ENCODE measurements around the gene ARPP19. TPM values are rescaled to one million over a fixed set of nuclear protein-coding genes. Genes with fewer than 3 reads are reported as not detected.

Gene ARPP19
- total and polyA plus RNA-seq, 2 experiments from 2014 or later: 52.7 to 130 TPM

DNA sequence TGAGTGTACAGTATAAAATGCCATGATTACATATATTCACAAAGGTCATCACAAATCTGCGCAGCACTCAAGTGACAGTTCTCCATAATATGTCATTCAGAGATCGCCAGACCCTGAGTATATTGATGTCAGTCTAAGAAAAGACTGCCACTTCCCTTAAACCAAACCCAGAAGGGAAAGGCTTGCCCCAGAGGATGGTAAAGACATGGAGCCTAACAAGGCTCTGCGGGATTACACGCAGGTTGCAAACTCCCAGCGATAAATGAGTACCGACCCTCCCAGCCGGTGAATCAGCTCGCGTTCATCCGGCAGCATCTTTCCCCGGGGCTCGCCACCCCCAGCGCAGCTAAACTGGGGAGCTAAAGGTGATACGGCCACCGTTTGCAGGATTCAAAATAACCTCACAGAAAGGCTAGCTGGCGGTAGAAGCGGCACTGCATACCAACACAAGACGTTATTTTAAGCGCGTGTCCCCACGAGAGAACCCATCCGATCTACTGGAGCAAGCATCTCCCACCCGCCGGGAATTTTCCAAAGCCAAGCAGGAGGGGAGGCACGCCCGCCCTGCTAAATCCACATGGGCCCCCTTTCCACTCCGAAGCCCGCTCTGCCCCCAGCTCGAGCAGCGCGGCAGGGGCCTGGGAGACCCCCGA, 40.8 kb downstream of the ARPP19 start:
- Histone ChIP-seq H3K4me2 (peak overlapping the region; percentile 99), H3K79me2 (peaks cover 33% of the 10 kb centered on the region), H4K20me1 (ENCODE audit: insufficient read depth, poor library complexity, severe bottlenecking) (no peaks in the 10 kb centered on the region), H3K4me1 (ENCODE audit: insufficient read depth) (peaks cover 5% of the 10 kb centered on the region), H3K9me2 (replicated peaks; ENCODE audit: insufficient read depth) (no peaks in the 10 kb centered on the region), H3K27me3 (peaks cover 50% of the 10 kb centered on the region), H3K4me3 (peak overlapping the region; percentile 89), H3K27ac (peak overlapping the region; percentile 37), H3K36me3 (replicated peaks; ENCODE audit: insufficient read depth, low read depth) (no peaks in the 10 kb centered on the region), H3K9me3 (ENCODE audit: low read depth) (no peaks in the 10 kb centered on the region), H2AFZ (peak overlapping the region; percentile 97)
- WGBS (ENCODE audit: low lambda C conversion rate, missing lambda C conversion rate): 6% methylated on average over 22 of the region's 32 CpGs
- DNase-seq (ENCODE audit: low spot score): peak; percentile 19
- no peak for TF ChIP-seq EZH2 (IDR thresholded peaks at IDR 0.05; ENCODE audit: borderline replicate concordance)

DNA sequence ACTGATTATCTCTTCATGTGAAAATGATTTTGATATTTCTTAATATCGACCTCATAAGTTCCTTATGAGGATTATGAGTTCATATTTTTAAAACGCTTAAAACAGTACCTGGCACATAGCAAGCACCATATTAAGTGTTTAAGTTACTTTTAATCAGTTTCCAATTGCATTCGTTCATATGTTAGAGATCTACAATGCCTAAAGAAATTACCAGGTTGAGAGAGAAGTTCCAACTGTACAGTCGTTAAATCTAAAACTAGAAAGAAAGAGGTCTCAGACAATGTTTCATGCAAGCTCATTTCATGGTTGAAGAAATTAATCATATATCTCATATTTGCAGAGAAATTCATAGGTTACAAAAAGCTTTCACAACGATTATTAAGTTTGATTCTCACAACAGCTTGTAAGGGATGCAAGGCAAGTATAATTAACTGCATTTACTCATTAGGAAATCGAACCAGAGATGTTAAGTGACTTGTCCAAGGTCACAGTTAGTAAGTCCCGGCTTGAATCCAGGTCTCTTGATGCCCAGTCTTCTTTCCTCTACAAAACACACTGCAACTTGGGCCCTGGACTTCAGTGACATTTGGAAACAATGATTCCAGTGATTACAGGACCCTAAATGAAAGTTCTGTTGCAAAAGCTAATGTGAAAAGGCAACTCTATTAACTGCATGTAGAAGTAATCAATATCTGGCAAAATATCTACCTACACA, 41.5 kb downstream of the ARPP19 start:
- H3K4me1 ChIP-seq (ENCODE audit: insufficient read depth): peaks cover 5% of the 10 kb centered on the region
- no peak for DNase-seq (ENCODE audit: low spot score)
- TF ChIP-seq, protein P1, sequence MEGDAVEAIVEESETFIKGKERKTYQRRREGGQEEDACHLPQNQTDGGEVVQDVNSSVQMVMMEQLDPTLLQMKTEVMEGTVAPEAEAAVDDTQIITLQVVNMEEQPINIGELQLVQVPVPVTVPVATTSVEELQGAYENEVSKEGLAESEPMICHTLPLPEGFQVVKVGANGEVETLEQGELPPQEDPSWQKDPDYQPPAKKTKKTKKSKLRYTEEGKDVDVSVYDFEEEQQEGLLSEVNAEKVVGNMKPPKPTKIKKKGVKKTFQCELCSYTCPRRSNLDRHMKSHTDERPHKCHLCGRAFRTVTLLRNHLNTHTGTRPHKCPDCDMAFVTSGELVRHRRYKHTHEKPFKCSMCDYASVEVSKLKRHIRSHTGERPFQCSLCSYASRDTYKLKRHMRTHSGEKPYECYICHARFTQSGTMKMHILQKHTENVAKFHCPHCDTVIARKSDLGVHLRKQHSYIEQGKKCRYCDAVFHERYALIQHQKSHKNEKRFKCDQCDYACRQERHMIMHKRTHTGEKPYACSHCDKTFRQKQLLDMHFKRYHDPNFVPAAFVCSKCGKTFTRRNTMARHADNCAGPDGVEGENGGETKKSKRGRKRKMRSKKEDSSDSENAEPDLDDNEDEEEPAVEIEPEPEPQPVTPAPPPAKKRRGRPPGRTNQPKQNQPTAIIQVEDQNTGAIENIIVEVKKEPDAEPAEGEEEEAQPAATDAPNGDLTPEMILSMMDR (IDR thresholded peaks at IDR 0.05; ENCODE audit: poor library complexity): no peak
- TF ChIP-seq EZH2phosphoT487 (IDR thresholded peaks at IDR 0.05; ENCODE audit: low read depth, severe bottlenecking, unreplicated experiment) (no peak), EZH2 (IDR thresholded peaks at IDR 0.05; ENCODE audit: borderline replicate concordance) (no peak)
- peak overlapping the region; percentile 89 for H3K4me3 ChIP-seq
- no peaks in the 10 kb centered on the region for H4K20me1 ChIP-seq (ENCODE audit: insufficient read depth, poor library complexity, severe bottlenecking)
- H3K4me2 ChIP-seq: peak overlapping the region; percentile 99
- H3K27ac ChIP-seq: no peak overlapping the region
- WGBS (ENCODE audit: low lambda C conversion rate, missing lambda C conversion rate): 93% methylated on average over 7 of the region's 7 CpGs
- H3K9me3 ChIP-seq (ENCODE audit: low read depth): no peaks in the 10 kb centered on the region
- peaks cover 45% of the 10 kb centered on the region for H3K27me3 ChIP-seq
- H2AFZ ChIP-seq: peak overlapping the region; percentile 97
- no peaks in the 10 kb centered on the region for H3K36me3 ChIP-seq (replicated peaks; ENCODE audit: insufficient read depth, low read depth)
- no peaks in the 10 kb centered on the region for H3K9me2 ChIP-seq (replicated peaks; ENCODE audit: insufficient read depth)
- peaks cover 33% of the 10 kb centered on the region for H3K79me2 ChIP-seq

DNA sequence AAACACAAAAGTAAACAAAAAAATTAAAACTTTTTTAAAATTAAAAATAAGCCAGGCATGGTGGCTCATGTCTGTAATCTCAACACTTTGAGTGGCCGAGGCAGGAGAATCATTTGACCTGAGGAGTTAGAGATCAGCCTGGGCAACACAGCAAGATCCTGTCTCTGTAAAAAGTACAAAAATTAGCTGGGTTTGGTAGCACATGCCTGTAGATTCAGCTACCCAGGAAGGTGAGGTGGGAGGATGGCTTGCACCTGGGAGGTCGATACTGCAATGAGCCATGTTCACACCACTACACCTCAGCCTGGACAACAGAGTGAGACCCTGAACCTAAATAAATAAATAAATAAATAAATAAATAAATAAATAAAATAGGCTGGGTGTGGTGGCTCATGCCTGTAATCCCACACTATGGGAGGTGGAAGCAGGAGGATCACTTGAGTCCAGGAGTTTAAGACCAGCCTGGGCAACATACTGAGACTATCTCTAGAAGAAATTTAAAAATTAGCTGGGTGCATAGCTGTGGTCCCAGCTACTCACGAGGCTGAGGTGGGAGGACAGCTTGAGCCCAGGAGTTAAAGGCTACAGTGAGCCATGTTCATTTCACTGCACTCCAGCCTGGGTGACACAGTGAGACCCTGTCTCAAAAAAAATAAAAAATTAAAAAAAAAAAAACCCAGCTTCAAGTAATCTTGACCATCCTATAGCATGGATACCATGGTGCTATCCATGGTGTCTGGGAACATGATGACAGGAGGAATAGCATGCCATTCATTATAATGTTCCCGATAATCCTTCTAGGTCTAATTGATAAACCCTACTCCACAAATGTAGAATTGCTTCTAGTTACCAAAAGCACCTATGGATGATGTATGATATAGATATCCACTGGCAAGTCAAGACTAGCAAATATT, 44.4 kb downstream of the ARPP19 start:
- no peak overlapping the region for H3K4me2 ChIP-seq
- H3K27ac ChIP-seq: no peak overlapping the region
- no peak for TF ChIP-seq EZH2 (IDR thresholded peaks at IDR 0.05; ENCODE audit: borderline replicate concordance)
- TF ChIP-seq EZH2phosphoT487 (IDR thresholded peaks at IDR 0.05; ENCODE audit: low read depth, severe bottlenecking, unreplicated experiment): no peak
- TF ChIP-seq, protein P1 (IDR thresholded peaks at IDR 0.05; ENCODE audit: poor library complexity): no peak
- H3K9me2 ChIP-seq (replicated peaks; ENCODE audit: insufficient read depth): no peaks in the 10 kb centered on the region
- H2AFZ ChIP-seq: no peak overlapping the region
- no peaks in the 10 kb centered on the region for H3K36me3 ChIP-seq (replicated peaks; ENCODE audit: insufficient read depth, low read depth)
- peaks cover 33% of the 10 kb centered on the region for H3K79me2 ChIP-seq
- no peaks in the 10 kb centered on the region for H3K9me3 ChIP-seq (ENCODE audit: low read depth)
- whole genome bisulfite sequencing (ENCODE audit: low lambda C conversion rate, missing lambda C conversion rate): 93% methylated on average over 4 of the region's 4 CpGs
- no peak for DNase-seq (ENCODE audit: low spot score)
- H4K20me1 ChIP-seq (ENCODE audit: insufficient read depth, poor library complexity, severe bottlenecking): no peaks in the 10 kb centered on the region
- peaks cover 20% of the 10 kb centered on the region for H3K27me3 ChIP-seq
- H3K4me3 ChIP-seq: no peak overlapping the region
- peaks cover under 1% of the 10 kb centered on the region for H3K4me1 ChIP-seq (ENCODE audit: insufficient read depth)

All from hepatocyte (in vitro differentiated cells).